HEK293 (cell line): ENCODE data around the gene PYY.

Experiments used
- CTCF ChIP-seq: fragments of 450-650 bp; formaldehyde crosslinking; IDR thresholded peaks from 2 replicates; pipeline ENCODE4 v1.5.1; 2016; ENCODE audit warnings: missing biosample characterization, missing genetic modification characterization
- ZBTB49 ChIP-seq: fragments of 450-650 bp; formaldehyde crosslinking; IDR thresholded peaks from 2 replicates; pipeline ENCODE4 v1.5.1; 2016; ENCODE audit warnings: missing biosample characterization, missing genetic modification characterization, low read depth
- ZSCAN30 ChIP-seq: fragments of 450-650 bp; IDR thresholded peaks from 2 replicates; pipeline ENCODE4 v1.5.1; 2018; ENCODE audit warnings: missing biosample characterization, mild to moderate bottlenecking, missing genetic modification characterization, moderate library complexity

- TF ChIP-seq ZSCAN30 (tag by site-specific recombination) = no peak
- TF ChIP-seq CTCF (tag by site-specific recombination) = no peak
- no peak for TF ChIP-seq ZBTB49 (tag by site-specific recombination)
These were observed 25.9 kb upstream of the PYY start for GRCh38 chr17:43979671-43980070.
